GM12872 (cell line): Measurements from ENCODE around the gene PLA2G4D.

Experiments used
- TF ChIP-seq, protein P1 (sequence below): IDR thresholded peaks from 3 replicates; pipeline ENCODE4 v1.5.1; 2011; ENCODE audit warnings: low read depth, mild to moderate bottlenecking, low read length, moderate library complexity; ENCODE audit not compliant: insufficient read depth

The PLA2G4D gene

DNA sequence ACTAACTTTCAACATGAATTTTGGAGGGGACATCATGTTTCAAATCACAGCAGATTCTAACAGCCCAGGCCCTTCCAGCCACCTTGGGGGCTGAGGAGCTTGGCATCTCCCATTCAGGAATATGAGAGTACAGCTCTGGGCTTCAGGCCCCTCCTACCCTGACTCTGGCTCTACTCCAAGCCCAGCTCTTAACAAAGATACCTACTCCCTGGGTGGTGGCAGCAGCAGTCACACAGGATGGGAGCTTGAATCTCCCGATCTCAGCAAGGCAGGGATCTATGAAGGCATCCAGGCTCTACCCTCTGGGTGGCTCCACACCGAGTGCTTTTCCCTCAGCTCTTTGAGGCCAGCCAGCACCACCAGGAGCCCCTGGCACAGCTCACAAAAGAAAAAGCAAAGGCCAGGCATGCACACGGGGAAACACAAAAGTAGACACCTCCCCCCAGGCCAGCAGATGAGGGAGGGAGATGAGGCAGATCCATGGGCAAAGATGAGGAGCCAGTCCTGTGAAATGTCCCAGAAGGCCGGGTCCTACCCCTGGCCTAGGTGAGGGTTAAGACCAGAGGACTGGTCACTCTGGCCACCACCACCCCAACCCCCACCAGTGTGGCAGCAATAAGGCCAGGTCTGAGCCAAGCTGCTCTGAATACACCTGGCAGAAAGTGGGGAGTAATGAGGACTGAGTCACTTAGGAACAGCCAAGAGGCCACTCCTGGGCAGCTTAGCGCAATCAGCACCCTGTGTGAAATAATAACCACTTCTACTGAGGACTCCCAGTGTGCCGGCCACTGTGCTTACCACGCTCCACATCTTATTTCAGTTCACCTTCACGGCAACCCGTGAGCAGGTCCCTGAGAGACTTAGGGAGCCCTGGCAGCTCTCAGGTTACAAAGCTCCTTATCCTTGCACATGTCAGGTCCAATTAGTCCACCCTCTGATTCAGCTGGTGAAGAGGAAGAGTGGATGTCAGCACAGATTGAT is 37.8 kb upstream of the PLA2G4D start:
- TF ChIP-seq, protein P1, sequence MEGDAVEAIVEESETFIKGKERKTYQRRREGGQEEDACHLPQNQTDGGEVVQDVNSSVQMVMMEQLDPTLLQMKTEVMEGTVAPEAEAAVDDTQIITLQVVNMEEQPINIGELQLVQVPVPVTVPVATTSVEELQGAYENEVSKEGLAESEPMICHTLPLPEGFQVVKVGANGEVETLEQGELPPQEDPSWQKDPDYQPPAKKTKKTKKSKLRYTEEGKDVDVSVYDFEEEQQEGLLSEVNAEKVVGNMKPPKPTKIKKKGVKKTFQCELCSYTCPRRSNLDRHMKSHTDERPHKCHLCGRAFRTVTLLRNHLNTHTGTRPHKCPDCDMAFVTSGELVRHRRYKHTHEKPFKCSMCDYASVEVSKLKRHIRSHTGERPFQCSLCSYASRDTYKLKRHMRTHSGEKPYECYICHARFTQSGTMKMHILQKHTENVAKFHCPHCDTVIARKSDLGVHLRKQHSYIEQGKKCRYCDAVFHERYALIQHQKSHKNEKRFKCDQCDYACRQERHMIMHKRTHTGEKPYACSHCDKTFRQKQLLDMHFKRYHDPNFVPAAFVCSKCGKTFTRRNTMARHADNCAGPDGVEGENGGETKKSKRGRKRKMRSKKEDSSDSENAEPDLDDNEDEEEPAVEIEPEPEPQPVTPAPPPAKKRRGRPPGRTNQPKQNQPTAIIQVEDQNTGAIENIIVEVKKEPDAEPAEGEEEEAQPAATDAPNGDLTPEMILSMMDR = no peak

DNA sequence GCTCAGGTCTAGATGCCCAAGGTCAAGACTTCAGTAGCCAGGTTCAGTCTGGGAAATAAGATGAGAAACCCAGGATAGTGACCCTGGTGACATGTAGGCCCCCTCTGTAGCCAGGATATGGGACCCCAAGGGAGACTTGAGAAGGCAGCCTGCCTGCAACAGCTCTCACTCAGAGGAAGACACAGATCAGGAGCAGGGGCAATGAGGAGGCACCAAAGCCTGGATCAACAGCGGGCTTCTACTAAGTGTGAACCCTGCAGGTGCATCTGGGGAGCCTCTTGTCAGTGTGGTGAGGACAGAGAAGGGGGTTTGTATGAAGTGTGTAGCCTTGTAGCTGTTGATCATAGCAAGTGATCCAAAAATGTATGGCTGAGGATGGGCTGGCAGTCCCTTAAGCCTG is 36.6 kb upstream of the PLA2G4D start:
- TF ChIP-seq, protein P1 = no peak

DNA sequence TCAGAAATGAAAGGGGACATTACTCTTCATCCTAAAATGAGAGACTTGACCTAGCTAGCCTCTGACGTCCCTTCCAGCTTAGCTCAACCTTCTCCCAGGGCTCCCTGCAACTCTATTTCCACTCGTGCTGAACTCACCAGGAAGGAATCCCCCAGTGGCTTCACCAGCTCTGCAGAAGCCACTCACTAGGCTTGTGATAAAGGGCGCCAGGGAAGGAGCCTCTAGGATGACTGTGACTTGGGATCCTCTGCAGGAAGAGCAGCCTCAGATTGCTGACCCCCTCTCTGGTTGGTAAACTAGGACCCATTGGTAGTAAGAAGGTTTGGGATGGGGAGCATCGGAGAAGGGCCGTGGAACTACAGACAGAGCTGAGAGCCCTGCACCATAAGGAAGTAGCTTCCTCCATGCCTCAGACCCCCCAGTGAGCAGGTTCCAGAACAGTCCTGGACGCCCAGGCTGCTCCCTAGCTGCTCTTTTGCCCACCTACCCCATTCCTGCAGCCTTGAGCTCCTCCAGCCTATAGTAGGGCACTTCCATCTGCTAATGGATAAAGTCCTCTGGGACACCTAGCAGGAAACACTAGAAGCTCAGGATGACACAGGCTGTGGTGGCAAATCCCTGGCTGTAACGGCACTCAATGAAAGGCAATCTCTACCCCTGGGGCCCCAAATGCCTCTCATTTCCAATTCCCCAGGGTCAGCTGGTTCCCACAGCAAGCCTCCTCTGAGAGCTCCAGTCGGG is 36.1 kb upstream of the PLA2G4D start:
- TF ChIP-seq, protein P1 = no peak

DNA sequence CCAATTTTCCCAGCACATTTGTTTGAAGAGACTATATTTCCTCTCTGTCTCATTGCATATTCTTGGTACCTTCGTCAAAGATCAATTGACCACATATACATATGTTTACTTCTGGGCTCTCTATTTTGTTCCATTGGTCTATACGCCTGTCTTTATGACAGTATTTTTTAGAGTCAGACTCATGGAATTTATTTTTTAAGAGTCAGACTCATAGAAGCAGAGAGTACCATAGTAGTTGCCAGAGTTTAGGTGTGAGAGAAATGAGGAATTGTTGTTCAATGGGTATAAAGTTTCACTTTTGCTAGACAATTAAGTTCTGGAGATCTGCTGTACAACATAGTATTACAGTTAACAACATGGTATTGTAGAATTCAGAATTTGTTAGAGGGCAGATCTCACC is 35.0 kb upstream of the PLA2G4D start:
- TF ChIP-seq, protein P1 = no peak

DNA sequence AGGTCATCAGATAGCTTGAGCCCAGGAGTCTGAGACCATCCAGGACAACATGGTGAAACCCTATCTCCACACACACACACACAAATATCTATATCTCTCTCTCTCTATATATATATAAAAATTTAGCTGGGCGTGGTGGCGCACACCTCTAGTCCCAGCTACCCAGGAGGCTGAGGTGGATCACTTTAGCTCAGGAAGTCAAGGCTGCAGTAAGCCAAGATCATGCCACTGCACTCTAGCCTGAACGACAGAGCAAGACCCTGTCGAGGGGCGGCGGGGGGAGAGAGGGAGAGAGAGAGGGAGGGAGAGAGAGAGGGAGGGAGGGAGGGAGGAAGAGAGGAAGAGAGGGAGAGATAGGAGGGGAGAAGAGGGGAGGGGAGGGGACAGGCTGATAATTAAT is 34.1 kb upstream of the PLA2G4D start:
- TF ChIP-seq, protein P1 = no peak

DNA sequence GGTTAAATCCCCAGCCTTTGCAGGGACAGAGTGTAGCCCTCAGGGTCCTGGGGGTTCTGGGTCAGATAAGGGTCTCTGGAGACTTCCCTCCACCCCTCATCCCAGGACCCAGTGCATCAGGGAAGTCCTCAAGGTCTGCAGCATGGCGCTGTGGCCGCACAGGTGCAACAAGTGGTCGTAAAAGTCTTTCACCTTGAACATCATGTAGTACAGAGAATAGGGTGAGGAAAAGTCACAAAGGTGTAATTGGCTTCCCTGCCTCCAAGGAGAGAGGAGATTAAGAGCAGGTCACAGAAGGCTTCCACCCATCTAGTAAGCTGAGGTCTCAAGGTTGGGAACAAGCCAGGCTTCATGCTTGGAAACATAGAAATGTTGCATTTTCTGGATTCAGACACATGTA is 29.2 kb upstream of the PLA2G4D start:
- TF ChIP-seq, protein P1 = no peak

DNA sequence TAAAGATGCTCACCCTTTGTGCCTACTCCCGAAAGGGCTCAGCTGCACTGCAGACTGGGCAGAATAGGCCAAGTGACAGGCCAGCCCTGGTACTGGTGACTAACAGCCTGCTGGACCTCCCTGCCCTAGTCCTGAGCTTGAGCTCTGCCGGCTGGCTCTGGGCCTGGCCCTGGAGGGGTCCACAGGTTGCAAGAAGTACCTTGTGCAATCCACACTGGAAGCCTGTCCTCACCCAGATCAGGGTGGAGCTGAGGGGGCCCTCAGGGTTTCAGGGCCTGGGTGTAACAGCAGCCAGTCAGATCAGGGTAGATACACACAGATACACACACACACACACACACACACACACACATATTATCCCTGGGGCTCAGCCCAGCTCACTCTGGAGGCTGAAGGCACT is 27.3 kb upstream of the PLA2G4D start:
- TF ChIP-seq, protein P1 = no peak
